Activated CD4-positive, alpha-beta T cell treated with anti-CD3 and anti-CD28 coated beads for 1 hour (primary cell): Measurements from ENCODE around the gene GHR.

Experiments used
- DNase-seq: peaks from one replicate; pipeline ENCODE4 v3.0.0-alpha.2; 2020

Gene GHR

DNA sequence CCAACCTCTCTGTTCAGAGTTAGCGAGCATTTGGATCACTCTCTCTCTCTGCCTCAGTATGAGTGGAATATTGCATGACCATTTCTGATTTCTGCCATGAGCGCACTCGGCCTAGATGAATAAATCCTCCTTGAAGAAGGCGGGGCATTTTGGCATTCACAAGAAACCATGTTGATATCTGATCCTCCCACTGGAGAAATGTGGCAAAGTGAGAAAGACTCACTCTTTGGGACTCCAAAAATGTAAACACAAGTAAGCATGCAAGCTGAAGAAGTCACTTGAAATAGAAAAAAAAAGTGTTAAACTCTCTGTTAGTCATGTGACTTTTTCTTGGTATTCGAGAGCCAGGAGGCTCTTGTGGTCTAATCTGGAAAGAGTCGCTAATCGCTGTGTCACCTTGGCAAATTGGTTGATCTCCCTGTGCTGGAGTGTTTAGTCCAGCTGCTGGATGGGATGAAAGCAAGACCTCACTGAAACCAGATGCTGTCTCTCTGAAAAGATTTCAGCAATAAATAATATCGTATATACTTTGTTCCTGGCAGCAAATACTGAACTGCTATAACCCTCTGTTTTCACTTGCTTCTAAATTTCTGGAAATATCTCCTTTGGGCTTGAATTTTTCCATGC is 95.5 kb downstream of the GHR start:
- DNase-seq, result no peak

DNA sequence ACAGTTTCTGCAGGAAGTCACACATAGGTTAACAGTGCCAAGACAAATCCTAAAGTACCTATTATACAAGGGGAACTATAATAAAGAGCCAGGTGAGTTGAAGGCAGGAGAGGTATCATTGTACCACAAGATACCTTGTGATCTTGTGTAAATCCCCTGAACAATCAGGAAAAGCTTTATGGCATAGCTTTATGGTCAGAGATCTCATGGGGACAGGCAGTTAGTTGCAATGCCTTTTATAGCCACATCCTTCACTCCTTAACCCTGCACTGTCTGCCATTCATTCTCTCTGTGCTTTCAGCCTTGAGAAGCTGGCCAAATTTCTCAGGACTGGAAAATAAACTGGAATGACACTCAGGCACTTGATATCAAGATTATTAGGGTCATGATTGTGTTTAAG is 97.0 kb downstream of the GHR start:
- DNase-seq, result no peak

DNA sequence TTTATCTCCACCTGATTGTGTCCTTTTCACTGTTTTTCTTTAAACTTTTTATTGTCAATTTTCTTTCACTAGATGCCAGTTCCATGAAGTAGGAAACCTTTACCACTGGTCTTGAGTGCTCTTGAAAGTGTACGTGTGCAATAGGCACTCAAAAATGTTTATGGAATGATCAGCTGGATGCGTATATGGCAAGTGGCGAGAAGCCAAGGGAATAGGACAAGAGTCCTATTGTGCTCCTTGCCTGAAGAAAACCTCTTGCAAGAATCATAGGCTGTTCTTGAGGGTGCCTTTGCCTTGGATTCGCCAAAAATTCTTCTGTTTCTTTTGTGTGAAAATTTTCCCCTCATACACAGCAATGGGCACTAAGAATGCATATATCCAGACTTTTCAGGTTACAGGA is 97.7 kb downstream of the GHR start:
- no peak for DNase-seq

DNA sequence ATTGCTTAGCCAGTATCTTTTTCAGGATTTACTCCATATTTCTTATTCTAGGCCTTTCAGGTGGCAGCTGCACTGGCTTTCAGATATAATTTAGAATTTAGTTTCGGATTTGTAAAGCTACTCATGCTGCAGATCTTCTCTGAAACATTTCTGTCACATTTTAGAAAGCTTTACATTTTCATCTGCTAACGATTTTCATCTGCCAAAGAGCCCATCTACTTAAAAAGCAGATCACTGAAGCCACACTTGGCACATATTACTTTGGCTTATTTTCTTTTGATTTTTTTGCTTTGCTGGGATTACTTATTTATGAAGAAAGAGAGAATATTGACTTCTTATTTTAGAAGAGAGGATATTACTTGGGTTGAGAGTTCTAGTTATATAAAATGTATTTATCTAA is 98.2 kb downstream of the GHR start:
- no peak for DNase-seq

- no peak for DNase-seq
These were observed 99.5 kb downstream of the GHR start for GRCh38 chr5:42522783-42523182.

- DNase-seq, result no peak
These were observed 102.9 kb downstream of the GHR start for GRCh38 chr5:42526179-42526578.

DNA sequence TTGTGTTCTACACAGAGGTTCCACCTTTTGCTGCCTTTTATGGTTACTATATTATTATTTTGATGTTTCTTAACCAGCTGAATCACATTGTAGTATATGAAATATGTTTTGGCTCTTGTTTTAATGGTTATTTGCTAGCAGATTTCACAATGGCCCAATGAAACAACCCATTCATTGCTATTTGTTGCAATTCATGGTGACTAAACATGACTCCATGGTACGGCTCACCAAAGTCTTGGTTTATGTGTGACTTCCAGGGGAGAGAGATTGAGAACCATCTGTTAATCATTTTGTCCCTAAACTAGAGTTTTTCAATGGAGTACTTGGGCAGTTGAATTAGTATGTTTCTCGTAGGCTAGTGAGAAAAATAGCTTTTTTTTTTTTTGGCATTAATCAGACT is 108.4 kb downstream of the GHR start:
- no peak for DNase-seq

DNA sequence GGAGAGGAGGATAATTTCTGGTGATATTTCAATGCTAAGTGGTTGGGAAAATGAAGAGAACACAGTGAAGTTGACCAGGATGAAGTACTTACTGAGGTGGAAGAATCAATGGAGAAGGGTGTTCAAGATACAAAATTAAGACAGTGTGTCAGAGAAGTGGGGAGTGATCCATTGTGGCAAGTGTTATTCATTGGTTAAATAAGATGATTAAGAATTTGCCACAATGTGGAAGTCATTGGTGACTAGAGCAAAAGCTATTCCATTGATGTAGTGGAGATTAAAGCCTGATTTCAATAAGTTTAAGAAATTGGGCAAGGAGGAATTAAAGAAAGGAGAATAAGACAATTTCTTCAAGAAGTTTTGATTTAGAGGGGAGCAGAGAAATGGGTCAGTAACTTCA is 118.9 kb downstream of the GHR start:
- DNase-seq, result no peak

DNA sequence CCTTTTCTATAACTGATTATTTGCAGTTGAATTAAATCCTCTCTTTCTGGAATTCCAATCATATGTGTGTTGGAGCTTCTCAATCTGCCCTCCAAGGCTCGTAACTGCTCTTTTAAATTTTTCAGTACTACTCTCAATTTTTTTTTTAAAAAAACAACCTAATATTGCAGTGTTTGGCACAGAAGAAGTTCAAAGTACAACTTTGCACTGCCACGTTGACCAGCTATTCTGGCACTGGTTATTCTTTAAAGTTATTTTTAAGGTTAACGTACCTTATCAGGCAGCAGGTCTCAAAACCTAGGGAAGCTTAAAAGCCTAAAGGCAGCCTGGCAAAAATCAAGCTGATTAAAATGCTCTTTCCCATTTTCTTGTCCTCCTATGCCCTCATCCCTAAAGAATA is 120.5 kb downstream of the GHR start:
- no peak for DNase-seq

DNA sequence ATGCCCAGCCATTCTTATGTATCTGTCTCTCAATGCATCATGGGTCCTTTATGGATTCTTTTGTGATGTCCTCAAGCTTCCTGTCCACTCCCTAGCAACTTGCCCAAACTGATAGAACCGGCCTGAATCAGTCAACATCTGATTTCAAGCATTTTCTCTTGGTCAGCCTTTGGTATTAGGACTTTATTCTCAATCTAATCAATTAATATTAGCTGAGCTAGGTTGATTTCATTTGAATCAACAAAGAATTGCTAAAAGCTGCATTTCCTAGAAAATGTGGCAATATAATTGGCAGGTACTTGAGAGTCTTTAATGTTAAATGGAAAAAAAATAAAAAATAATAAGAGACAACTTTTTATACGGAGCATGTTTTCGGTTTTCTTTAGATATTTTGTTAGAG is 121.8 kb downstream of the GHR start:
- no peak for DNase-seq

DNA sequence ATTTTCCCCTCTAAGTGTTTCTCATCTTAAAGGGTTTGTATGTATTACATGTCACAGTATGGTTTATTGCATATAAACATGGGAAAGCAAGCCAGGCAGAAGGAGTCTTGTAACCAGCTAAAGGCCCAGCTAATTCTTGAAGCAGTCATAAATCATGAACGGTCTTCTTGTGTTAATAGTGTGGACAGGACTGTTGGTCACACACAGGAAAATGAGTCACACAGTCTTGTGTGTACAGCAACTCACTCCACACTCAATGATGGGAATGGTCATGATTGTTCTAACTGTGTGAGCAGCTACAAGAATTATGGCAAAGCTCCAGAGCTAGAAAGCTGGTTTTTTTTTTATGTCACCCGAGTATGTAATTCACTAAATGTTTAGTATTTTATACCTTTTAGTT is 123.9 kb downstream of the GHR start:
- no peak for DNase-seq

DNA sequence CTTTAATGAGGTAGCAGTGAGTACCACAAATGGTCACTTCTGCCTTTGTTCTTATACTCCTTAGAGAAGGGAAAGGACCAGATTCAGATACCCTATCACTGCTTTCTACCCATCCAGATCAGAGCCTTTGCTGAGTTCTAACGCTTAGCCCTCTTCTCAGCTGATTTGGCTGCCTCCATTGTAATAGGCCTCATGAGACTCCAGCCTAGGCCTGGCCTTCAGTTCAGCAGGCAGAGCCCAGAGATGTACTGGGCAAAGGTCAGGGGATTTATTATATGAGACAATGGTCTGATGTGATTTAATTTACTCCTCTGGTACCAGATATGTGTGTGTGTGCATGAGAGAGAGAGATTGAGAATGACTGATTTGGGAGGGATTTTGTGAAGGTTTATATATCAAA is 124.7 kb downstream of the GHR start:
- DNase-seq, result no peak

GRCh38 chr5:42552597-42552996 is 129.4 kb downstream of the GHR start:
- DNase-seq, result no peak

DNA sequence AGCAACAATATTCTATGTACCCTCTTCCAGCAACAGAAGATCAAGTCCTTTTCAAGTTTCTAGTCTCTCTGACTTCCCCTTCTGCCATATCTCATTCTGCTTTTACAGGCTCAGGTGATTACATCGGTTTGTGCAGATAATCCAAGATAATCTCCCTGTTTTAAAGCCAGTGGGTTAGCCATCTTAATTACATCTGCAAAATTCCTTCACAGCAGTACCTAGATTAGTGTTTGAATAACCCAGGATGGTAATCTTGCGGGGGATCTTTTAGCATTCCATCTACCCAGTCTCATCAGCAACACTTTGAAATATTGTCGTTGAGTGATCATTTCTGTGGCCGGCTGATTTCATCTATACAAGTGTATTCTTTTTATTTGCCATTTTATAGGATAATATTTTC is 130.2 kb downstream of the GHR start:
- DNase-seq, result no peak

- DNase-seq, result no peak
These were observed 131.8 kb downstream of the GHR start for GRCh38 chr5:42555010-42555409.

- DNase-seq, result no peak
These were observed 132.6 kb downstream of the GHR start for GRCh38 chr5:42555797-42556196.

DNA sequence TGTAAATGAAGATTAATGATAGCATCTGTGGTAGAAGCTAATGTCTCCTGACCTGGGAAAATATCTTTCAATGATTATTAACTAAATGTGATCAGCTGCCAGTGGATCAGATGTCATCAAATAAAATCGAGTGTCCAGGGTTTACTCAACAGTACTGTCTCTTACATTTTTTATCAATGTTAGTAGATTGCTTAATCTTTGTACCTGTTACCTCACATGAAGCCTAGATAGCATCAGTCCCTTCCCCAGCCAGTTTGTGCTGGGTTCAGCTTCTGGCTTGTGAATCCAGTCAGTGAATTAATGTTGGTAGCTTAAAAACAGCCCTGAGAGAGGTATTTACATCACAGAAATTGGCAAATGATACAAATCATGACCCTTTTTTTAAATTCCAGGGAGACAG is 134.4 kb downstream of the GHR start:
- no peak for DNase-seq

GRCh38 chr5:42561656-42562055 is 138.4 kb downstream of the GHR start:
- no peak for DNase-seq

- no peak for DNase-seq
These were observed 141.6 kb downstream of the GHR start for GRCh38 chr5:42564689-42565356.

DNA sequence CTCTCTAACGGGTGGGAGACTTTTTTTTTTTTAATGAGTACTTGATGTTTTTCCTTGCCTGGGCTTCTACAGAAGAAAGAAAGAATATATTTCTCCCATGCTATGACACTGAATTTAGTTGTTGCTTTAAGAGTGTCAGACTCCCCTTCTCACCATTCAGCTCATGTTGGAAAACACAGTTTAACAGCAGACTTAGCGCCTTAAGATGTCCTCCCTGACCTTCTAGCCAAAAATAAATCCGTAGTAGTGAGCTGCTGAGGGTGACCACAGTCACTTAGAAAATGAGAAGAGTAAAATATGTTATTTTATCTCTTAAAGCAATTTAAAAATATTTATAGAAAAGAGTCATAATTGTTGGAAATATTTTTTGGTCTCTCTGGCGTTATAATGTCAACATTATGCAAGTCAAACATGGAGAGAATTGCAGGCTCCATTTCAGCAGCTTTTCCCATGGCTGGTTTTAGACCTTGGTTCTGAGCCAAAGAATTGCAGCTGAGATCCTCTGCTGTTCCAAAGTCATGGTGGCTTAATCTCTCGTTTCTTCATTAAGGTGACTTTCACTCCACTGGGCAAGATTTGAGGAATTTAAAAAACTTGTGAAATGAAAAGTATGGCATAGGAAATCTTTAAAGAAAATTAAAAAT is 143.5 kb downstream of the GHR start:
- DNase-seq, result no peak

DNA sequence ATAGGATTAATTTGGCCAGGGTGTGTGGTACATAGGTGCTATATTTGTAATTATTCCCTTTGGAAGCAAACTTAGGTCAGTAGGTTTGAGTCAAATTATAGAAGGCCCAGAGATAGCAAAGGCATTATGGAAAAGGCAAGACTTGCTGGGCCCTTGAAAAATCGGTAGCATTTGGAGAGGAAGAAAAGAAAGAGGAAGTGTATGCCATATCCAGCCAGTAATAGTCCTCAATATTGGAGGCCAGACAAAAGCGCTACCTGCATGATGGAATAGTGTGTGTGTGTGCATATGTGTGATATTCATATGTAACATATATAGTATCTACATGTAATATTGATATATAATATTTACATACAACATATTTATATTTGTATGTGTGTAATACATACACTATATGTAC is 146.1 kb downstream of the GHR start:
- no peak for DNase-seq

GRCh38 chr5:42569953-42570548 is 146.8 kb downstream of the GHR start:
- no peak for DNase-seq

- no peak for DNase-seq
These were observed 148.0 kb downstream of the GHR start for GRCh38 chr5:42570966-42571960.
